ENCODE results near the gene HNRNPA2B1. TPM values are rescaled to one million over a fixed set of nuclear protein-coding genes. Genes with fewer than 3 reads are reported as not detected.

Gene HNRNPA2B1
- total RNA-seq: 274 TPM in 2 replicates

GRCh38 chr7:26200444-26201246 lies at the start of gene HNRNPA2B1:
Gene HNRNPA2B1 (minus strand): TSS chr7:26200746. CDS start chr7:26200577, 169 bp downstream.

DNA sequence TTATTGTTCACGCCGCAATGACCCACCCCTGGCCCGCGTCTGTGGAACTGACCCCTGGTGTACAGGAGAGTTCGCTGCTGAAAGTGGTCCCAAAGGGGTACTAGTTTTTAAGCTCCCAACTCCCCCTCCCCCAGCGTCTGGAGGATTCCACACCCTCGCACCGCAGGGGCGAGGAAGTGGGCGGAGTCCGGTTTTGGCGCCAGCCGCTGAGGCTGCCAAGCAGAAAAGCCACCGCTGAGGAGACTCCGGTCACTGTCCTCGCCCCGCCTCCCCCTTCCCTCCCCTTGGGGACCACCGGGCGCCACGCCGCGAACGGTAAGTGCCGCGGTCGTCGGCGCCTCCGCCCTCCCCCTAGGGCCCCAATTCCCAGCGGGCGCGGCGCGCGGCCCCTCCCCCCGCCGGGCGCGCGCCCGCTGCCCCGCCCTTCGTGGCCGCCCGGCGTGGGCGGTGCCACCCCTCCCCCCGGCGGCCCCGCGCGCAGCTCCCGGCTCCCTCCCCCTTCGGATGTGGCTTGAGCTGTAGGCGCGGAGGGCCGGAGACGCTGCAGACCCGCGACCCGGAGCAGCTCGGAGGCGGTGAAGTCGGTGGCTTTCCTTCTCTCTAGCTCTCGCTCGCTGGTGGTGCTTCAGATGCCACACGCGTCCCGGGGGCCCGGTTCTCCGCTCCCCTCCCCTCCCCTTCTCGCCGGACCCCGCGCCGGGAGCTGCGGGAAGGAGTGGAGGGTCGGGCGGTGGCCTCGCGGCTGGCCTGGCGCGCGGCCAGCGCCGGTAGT lies 887 bp upstream of the HNRNPA2B1 start, which contains the start of gene CBX3:
Gene CBX3, plus strand, starts transcription at position 499 of the 772 bp plus-strand sequence. CDS start 1,254 bp downstream, outside the sequence.

DNA sequence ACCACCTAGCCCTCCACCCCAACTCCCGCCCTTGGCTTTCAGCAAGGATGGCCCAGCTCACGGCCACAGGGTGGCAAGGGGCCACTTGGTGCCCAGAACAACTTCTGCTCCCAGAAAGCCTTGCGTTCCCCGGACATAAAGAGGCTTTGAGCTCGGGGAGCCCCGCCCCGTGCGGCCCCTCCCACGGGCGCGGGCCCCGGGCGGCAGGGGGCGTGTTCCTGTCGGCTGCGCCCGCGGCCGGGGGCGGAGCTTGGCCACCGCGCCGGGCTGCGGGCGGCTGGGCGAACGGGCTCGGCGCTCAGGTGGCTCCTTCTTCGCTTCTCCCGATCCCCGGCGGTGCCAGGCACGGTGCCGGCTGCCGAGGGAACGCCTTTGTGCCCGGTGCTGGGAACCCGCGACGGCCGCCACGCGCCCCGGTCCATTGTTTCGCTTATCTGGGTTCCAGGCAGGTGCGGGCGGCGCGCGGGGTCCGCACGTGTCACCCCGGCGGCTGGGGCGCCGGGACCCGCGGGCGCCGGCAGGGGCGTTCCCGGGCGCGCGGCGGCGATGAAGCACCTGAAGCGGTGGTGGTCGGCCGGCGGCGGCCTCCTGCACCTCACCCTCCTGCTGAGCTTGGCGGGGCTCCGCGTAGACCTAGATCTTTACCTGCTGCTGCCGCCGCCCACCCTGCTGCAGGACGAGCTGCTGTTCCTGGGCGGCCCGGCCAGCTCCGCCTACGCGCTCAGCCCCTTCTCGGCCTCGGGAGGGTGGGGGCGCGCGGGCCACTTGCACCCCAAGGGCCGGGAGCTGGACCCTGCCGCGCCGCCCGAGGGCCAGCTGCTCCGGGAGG lies 48.4 kb downstream of the HNRNPA2B1 start, which contains the start of gene NFE2L3:
Gene NFE2L3, plus strand, starts transcription at position 246 of the 829 bp plus-strand sequence. Its CDS starts 301 bp downstream, at position 547.

Other genes with a start within 250 kb of the HNRNPA2B1 start
- 11.4 and 12.5 TPM in 2 replicates for gene NFE2L3, start 48.5 kb downstream of the HNRNPA2B1 start, total RNA-seq
- gene CBX3, start 999 bp upstream of the HNRNPA2B1 start, total RNA-seq: 92.7 and 93.5 TPM in 2 replicates
- 1.6 and 1.9 TPM in 2 replicates for gene SNX10, start 91.1 kb upstream of the HNRNPA2B1 start, total RNA-seq

Data from airway epithelial cell (primary cell).